HG02678 (cell line): Measurements from ENCODE around the gene HECTD4.

Experiments
- ATAC-seq: cut with Tn5 transposase; IDR thresholded peaks from one replicate; pipeline ENCODE4 v1.9.1; 2021; ENCODE audit warnings: mild to moderate bottlenecking, moderate library complexity; ENCODE audit not compliant: unreplicated experiment

HECTD4 gene

GRCh38 chr12:112217647-112218046, 164.6 kb downstream of the HECTD4 start:
- no peak for ATAC-seq

GRCh38 chr12:112216223-112216622, 166.0 kb downstream of the HECTD4 start:
- ATAC-seq: no peak

- ATAC-seq: no peak
Measured at GRCh38 chr12:112214064-112214463, 168.2 kb downstream of the HECTD4 start.

- no peak for ATAC-seq
Measured at GRCh38 chr12:112208301-112208910, 173.8 kb downstream of the HECTD4 start.

GRCh38 chr12:112207397-112207924, 174.8 kb downstream of the HECTD4 start:
- no peak for ATAC-seq

GRCh38 chr12:112206944-112207343, 175.3 kb downstream of the HECTD4 start:
- ATAC-seq: no peak

GRCh38 chr12:112199136-112199535, 183.1 kb downstream of the HECTD4 start:
- ATAC-seq: no peak

GRCh38 chr12:112198120-112198733, 184.0 kb downstream of the HECTD4 start:
- no peak for ATAC-seq

- ATAC-seq: no peak
Measured at GRCh38 chr12:112196196-112196875, 185.9 kb downstream of the HECTD4 start.

GRCh38 chr12:112194601-112195247, 187.5 kb downstream of the HECTD4 start:
- no peak for ATAC-seq

- ATAC-seq: no peak
Measured at GRCh38 chr12:112192475-112192874, 189.8 kb downstream of the HECTD4 start.

- ATAC-seq: no peak
Measured at GRCh38 chr12:112191840-112192321, 190.3 kb downstream of the HECTD4 start.

- no peak for ATAC-seq
Measured at GRCh38 chr12:112191201-112191600, 191.0 kb downstream of the HECTD4 start.

GRCh38 chr12:112190231-112191025, 191.8 kb downstream of the HECTD4 start:
- ATAC-seq: no peak

- ATAC-seq: no peak
Measured at GRCh38 chr12:112188130-112188830, 194.0 kb downstream of the HECTD4 start.

GRCh38 chr12:112185093-112185923, 196.9 kb downstream of the HECTD4 start:
- no peak for ATAC-seq

GRCh38 chr12:112184056-112184887, 198.0 kb downstream of the HECTD4 start:
- no peak for ATAC-seq
